HG02870 (cell line): ENCODE measurements around the gene PLAC8.
"Not testable (repeated sequence)": the region's sequence is repeated elsewhere in the genome, so short reads cannot be mapped to it uniquely, and the experiment has no call there.

Experiments used
- ATAC-seq: cut with Tn5 transposase; IDR thresholded peaks from one replicate; pipeline ENCODE4 v1.9.1; 2021; ENCODE audit warnings: mild to moderate bottlenecking, moderate library complexity; ENCODE audit not compliant: unreplicated experiment

The PLAC8 gene

DNA sequence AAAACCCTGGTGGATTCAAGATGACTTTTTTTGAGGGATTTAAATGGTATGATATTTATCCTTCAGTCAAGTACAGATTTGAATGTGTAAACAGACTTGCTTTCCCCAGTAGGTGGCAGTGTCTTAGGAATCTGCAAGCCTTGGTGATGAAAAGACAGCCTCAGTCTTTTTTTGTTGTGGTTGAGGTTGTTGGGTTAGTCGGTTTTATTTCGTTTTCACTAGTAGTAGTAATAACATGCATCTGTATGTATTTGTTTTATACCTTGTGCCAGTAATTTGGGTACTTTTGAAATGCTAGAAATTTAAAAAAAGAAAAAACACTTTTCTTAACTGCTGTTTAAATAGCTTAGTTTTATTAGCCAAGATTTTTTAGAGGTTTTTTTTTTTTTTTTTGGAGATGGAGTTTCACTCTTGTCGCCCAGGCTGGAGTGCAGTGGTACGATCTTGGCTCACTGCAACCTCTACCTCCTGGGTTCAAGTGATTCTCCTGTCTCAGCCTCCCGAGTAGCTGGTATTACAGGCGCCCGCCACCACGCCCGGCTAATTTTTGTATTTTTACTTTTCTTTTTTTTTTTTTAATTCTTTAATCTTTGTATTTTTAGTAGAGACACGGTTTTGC is 40.3 kb downstream of the PLAC8 start:
- ATAC-seq, result peak; percentile 86

DNA sequence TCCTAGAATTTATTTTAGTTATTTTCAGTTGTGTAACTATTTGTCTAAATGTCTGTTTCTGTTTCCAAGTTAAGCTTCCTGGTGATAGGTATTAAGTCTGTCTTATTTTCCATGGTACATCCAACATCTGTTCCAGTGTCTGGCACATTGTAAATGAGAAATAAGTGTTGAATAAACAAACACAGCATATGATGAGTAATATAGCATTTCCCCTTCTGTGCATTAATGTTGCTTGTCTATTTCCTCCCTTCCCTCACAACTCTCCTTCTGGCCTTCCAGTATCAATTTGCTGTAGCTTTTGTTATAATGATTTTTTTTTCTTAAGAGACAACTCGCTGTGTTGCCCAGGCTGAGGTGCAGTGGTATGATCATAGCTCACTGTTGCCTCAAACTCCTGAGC is 43.4 kb downstream of the PLAC8 start:
- ATAC-seq, result no peak

GRCh38 chr4:83067058-83067639 is 47.4 kb downstream of the PLAC8 start:
- no peak for ATAC-seq

DNA sequence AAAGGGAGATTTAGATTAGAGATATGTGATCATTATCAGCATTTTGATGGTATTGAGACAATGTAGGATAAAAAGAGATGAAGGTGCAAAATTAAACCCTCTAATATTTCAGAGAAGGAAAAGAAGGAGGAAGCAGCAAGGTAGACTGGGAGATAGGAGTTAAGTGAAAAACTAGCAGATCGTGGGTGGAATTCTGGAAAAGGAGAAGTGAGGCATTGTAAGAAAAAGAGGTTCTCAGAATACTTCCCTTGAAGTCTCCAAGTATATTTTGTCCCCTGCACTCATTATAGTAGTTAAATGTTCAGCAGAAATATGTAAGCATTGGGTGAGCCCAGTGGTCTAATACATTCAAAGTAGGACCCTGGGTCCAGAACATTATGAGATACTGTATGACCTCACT is 49.3 kb downstream of the PLAC8 start:
- no peak for ATAC-seq

DNA sequence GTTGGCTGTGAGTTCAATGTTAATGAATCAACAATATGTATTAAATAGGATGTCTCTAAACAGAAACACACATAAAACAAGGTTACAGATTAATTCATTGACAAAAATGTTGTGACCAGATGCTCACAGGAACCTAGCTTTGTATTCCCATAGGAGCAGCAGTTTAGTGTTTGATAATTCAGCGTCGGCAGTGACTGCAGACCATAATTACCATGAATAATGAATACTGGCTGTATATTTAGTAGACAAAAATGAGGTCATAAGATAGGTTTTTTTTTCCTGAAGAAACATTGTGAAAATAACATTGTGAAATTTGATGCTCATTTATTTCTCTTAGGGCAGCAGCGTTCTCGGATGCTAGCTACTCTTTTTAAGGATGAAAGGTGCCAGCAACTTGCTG is 51.8 kb downstream of the PLAC8 start:
- ATAC-seq, result no peak

DNA sequence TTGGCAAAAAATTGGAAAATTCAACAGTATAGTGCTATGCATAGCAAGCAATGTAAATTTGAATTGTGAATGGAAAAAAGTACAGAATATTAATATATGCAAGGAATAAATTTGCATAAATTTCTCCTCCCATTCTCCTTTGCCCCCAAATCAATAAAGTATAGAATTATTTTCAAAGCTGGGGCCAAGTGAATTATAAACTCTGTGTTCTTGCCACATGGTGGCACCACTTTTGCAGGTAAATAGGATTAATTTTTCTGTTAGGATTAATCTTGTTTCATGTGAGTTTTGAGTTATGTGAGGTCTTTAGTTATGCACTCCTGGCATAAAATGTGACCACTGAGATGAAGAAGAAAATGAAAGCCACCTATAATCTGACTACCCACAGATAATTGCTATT is 59.6 kb downstream of the PLAC8 start:
- ATAC-seq, result no peak

- not testable (repeated sequence) for ATAC-seq
Observed at GRCh38 chr4:83048781-83049180, 65.7 kb downstream of the PLAC8 start.

DNA sequence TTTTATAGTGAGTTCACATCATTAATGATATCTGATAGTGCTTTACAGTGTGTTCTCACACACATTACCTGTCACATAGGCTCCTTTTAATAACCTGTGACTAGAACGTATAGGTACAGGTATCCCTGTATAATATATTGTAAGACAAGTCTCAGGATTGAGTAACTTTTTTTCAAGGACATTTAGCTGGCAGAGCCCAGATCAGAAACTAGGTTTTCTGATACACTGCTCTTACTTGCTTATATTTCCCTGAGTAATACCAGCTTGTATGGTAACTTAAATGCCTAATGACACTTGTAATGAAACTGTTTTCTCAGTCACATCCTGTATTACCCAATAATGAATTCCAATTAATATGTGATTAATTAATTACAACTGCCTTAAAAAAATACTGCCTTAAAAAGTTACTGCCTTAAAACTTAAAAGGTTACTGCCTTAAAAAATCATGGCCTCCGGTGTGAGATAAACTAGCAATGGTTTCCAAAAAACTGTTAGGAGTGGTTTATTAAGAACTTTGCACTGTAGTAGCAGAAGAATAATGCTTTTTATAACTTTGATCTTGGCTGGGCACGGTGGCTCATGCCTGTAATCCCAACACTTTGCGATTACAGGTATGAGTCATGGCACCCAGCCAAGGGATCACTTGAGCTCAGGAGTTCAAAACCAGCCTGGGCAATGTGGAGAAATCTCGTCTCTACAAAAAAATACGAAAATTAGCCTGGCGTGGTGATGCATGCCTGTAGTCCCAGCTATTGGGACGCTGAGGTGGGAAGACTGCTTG is 67.6 kb downstream of the PLAC8 start:
- no peak for ATAC-seq

GRCh38 chr4:83043801-83044407 is 70.6 kb downstream of the PLAC8 start:
- ATAC-seq, result no peak

- not testable (repeated sequence) for ATAC-seq
Observed at GRCh38 chr4:83043157-83043556, 71.4 kb downstream of the PLAC8 start.

GRCh38 chr4:83040269-83040668 is 74.3 kb downstream of the PLAC8 start:
- ATAC-seq, result no peak
